NCI-H2171 (cell line): ENCODE results near the gene GPR160.
"Not testable (repeated sequence)": the region's sequence is repeated elsewhere in the genome, so short reads cannot be mapped to it uniquely, and the experiment has no call there.

Experiments used
- DNase-seq: peaks from one replicate; lab custom pipeline; 2025; lab: John Stamatoyannopoulos, UW

Gene GPR160

GRCh38 chr3:170037463-170038433, at the start of gene GPR160:
GPR160 (plus strand) TSS chr3:170037995; CDS start chr3:170083973, 45,978 bp downstream.
- DNase-seq = peak; percentile 77

GRCh38 chr3:169990431-169990830, 47.4 kb upstream of the GPR160 start:
- no peak for DNase-seq

- DNase-seq = no peak
Observed at GRCh38 chr3:169992156-169992555, 45.6 kb upstream of the GPR160 start.

- DNase-seq = no peak
Observed at GRCh38 chr3:169992781-169993180, 45.0 kb upstream of the GPR160 start.

GRCh38 chr3:169993761-169994160, 44.0 kb upstream of the GPR160 start:
- DNase-seq = no peak

- no peak for DNase-seq
Observed at GRCh38 chr3:169996063-169996462, 41.7 kb upstream of the GPR160 start.

GRCh38 chr3:169998668-169999131, 39.1 kb upstream of the GPR160 start:
- no peak for DNase-seq

GRCh38 chr3:169999433-169999832, 38.4 kb upstream of the GPR160 start:
- no peak for DNase-seq

- DNase-seq = no peak
Observed at GRCh38 chr3:170000051-170000450, 37.7 kb upstream of the GPR160 start.

GRCh38 chr3:170002231-170002630, 35.6 kb upstream of the GPR160 start:
- no peak for DNase-seq

GRCh38 chr3:170002879-170003278, 34.9 kb upstream of the GPR160 start:
- DNase-seq = no peak

GRCh38 chr3:170003881-170004356, 33.9 kb upstream of the GPR160 start:
- no peak for DNase-seq

GRCh38 chr3:170007031-170007663, 30.6 kb upstream of the GPR160 start:
- DNase-seq = no peak

- DNase-seq = no peak
Observed at GRCh38 chr3:170010498-170010897, 27.3 kb upstream of the GPR160 start.

- peak; percentile 13 for DNase-seq
Observed at GRCh38 chr3:170012683-170013400, 25.0 kb upstream of the GPR160 start.

- no peak for DNase-seq
Observed at GRCh38 chr3:170016057-170016456, 21.7 kb upstream of the GPR160 start.

- DNase-seq = not testable (repeated sequence)
Observed at GRCh38 chr3:170019306-170019705, 18.5 kb upstream of the GPR160 start.

GRCh38 chr3:170021083-170021482, 16.7 kb upstream of the GPR160 start:
- no peak for DNase-seq

GRCh38 chr3:170022336-170022735, 15.5 kb upstream of the GPR160 start:
- DNase-seq = no peak

GRCh38 chr3:170023165-170023564, 14.6 kb upstream of the GPR160 start:
- no peak for DNase-seq

- no peak for DNase-seq
Observed at GRCh38 chr3:170024581-170024980, 13.2 kb upstream of the GPR160 start.
